OCI-LY1 (cell line): ENCODE measurements around the gene RUSC2.
"Not testable (repeated sequence)": the region's sequence is repeated elsewhere in the genome, so short reads cannot be mapped to it uniquely, and the experiment has no call there.

ENCODE experiments used
- H2AFZ ChIP-seq: fragments of 200-600 bp; sonication (generic), shearing (Covaris generic); 2 replicates; pipeline ENCODE4 v1.6.0; 2014; ENCODE audit warnings: antibody characterized with exemption, mild to moderate bottlenecking, low read length
- H3F3A ChIP-seq: fragments of 200-600 bp; sonication (generic), shearing (Covaris generic); 2 replicates; pipeline ENCODE4 v1.6.0; 2014; ENCODE audit warnings: mild to moderate bottlenecking, antibody characterized with exemption, low read length, moderate library complexity; ENCODE audit not compliant: insufficient read depth
- H3K27ac ChIP-seq: fragments of 200-600 bp; sonication (generic); 2 replicates; pipeline ENCODE4 v1.5.1; 2014; ENCODE audit warnings: low read length, mixed run types, mild to moderate bottlenecking, low read depth; ENCODE audit not compliant: poor library complexity, severe bottlenecking
- H3K27me3 ChIP-seq: fragments of 200-600 bp; sonication (generic); 2 replicates; pipeline ENCODE4 v1.6.0; 2014; ENCODE audit warnings: antibody characterized with exemption, mild to moderate bottlenecking, low read length, moderate library complexity; ENCODE audit not compliant: insufficient read depth
- H3K36me3 ChIP-seq: fragments of 200-600 bp; sonication (generic); 2 replicates; pipeline ENCODE4 v1.6.1; 2014; ENCODE audit warnings: mild to moderate bottlenecking, antibody characterized with exemption, low read length, moderate library complexity, mixed read lengths; ENCODE audit not compliant: insufficient read depth
- H3K4me1 ChIP-seq: fragments of 200-600 bp; sonication (generic); 2 replicates; pipeline ENCODE4 v1.5.1; 2014; ENCODE audit warnings: mild to moderate bottlenecking, low read length, moderate library complexity; ENCODE audit not compliant: insufficient read depth, severe bottlenecking
- H3K4me2 ChIP-seq: fragments of 200-600 bp; sonication (generic), shearing (Covaris generic); 2 replicates; pipeline ENCODE4 v1.6.1; 2014; ENCODE audit warnings: low read length
- H3K4me3 ChIP-seq: fragments of 200-600 bp; sonication (generic); 2 replicates; pipeline ENCODE4 v1.5.1; 2014; ENCODE audit warnings: low read length, low read depth, mild to moderate bottlenecking, mixed read lengths; ENCODE audit not compliant: poor library complexity, severe bottlenecking
- H3K79me2 ChIP-seq: fragments of 200-600 bp; shearing (Covaris generic); 2 replicates; pipeline ENCODE4 v1.6.1; 2016; ENCODE audit warnings: mixed run types, low read length, mixed read lengths; ENCODE audit not compliant: insufficient read depth
- H3K9ac ChIP-seq: fragments of 200-600 bp; sonication (generic), shearing (Covaris generic); 2 replicates; pipeline ENCODE4 v1.6.1; 2014; ENCODE audit warnings: mild to moderate bottlenecking, low read length, mixed read lengths
- H3K9me2 ChIP-seq: fragments of 200-600 bp; sonication (generic), shearing (Covaris generic); 2 replicates; pipeline ENCODE4 v1.6.1; 2014; ENCODE audit warnings: low read depth, mild to moderate bottlenecking, low read length, mixed read lengths
- H3K9me3 ChIP-seq: fragments of 200-600 bp; shearing (Covaris generic); 2 replicates; pipeline ENCODE4 v1.6.1; 2014; ENCODE audit warnings: low read length, mixed read lengths
- H4K20me1 ChIP-seq: fragments of 200-600 bp; sonication (generic), shearing (Covaris generic); 2 replicates; pipeline ENCODE4 v1.6.0; 2016; ENCODE audit warnings: mild to moderate bottlenecking, low read length; ENCODE audit not compliant: insufficient read depth
- CTCF ChIP-seq: fragments of 200-600 bp; sonication (generic), shearing (Covaris generic); IDR thresholded peaks from 2 replicates; pipeline ENCODE4 v1.5.1; 2017; ENCODE audit warnings: mild to moderate bottlenecking, antibody characterized with exemption, low read length, moderate library complexity, mixed read lengths
- EZH2 ChIP-seq: fragments of 200-600 bp; sonication (generic), shearing (Covaris generic); IDR thresholded peaks from 2 replicates; pipeline ENCODE4 v1.8.0; 2017; ENCODE audit warnings: borderline replicate concordance, mixed run types, mild to moderate bottlenecking, antibody characterized with exemption, low read length, moderate library complexity, mixed read lengths

Gene RUSC2

GRCh38 chr9:35476596-35476995, 13.3 kb upstream of the RUSC2 start:
- H3K4me1 ChIP-seq, result no peaks in the 10 kb centered on the region
- no peak overlapping the region for H2AFZ ChIP-seq
- no peak overlapping the region for H3K9ac ChIP-seq
- TF ChIP-seq EZH2, result no peak
- no peak for TF ChIP-seq CTCF
- no peak overlapping the region for H3K4me3 ChIP-seq
- H3K4me2 ChIP-seq, result no peak overlapping the region
- H3K27ac ChIP-seq, result no peak overlapping the region
- no peaks in the 10 kb centered on the region for H3F3A ChIP-seq
- no peaks in the 10 kb centered on the region for H3K9me2 ChIP-seq
- no peaks in the 10 kb centered on the region for H4K20me1 ChIP-seq
- H3K9me3 ChIP-seq, result no peaks in the 10 kb centered on the region
- no peaks in the 10 kb centered on the region for H3K27me3 ChIP-seq
- H3K36me3 ChIP-seq, result no peaks in the 10 kb centered on the region
- H3K79me2 ChIP-seq, result no peaks in the 10 kb centered on the region

- not testable (repeated sequence) for H2AFZ ChIP-seq, H4K20me1 ChIP-seq, H3K4me1 ChIP-seq, H3K9me3 ChIP-seq, H3K4me2 ChIP-seq, H3K9ac ChIP-seq, H3K27me3 ChIP-seq, H3F3A ChIP-seq, H3K27ac ChIP-seq, H3K9me2 ChIP-seq, H3K4me3 ChIP-seq, H3K79me2 ChIP-seq, H3K36me3 ChIP-seq
- TF ChIP-seq CTCF, result peak; percentile 73
Measured at GRCh38 chr9:35477211-35477855, 12.6 kb upstream of the RUSC2 start.

GRCh38 chr9:35478871-35479270, 11.0 kb upstream of the RUSC2 start:
- Histone ChIP-seq H3F3A (no peaks in the 10 kb centered on the region), H3K79me2 (no peaks in the 10 kb centered on the region), H3K4me3 (no peak overlapping the region), H3K4me2 (no peak overlapping the region), H3K36me3 (no peaks in the 10 kb centered on the region), H3K27ac (no peak overlapping the region), H3K4me1 (no peaks in the 10 kb centered on the region), H3K9ac (no peak overlapping the region), H4K20me1 (no peaks in the 10 kb centered on the region), H2AFZ (no peak overlapping the region), H3K9me2 (no peaks in the 10 kb centered on the region), H3K27me3 (0 out of 2 replicates have a peak, but pooled peaks cover 4% of the 10 kb centered on the region), H3K9me3 (no peaks in the 10 kb centered on the region)
- TF ChIP-seq EZH2, result no peak
- TF ChIP-seq CTCF, result no peak
